ENCODE data around the gene DOK4. TPM values are rescaled to one million over a fixed set of nuclear protein-coding genes. Genes with fewer than 3 reads are reported as not detected.

The DOK4 gene
- total and polyA plus RNA-seq, 2 of the 8 experiments (the other 6 are each of a cell fraction or from before 2014, with no cell fraction given), result 24.0 to 28.9 TPM

GRCh38 chr16:57531253-57531575 lies 44.9 kb upstream of the DOK4 start (continued):
- TF ChIP-seq FOSL1 (IDR thresholded peaks at IDR 0.05; ENCODE audit: insufficient read depth, low read depth, low read length), result no peak
- no peak for TF ChIP-seq EZH2 (IDR thresholded peaks at IDR 0.05; ENCODE audit: low read depth, low read length, severe bottlenecking)
- TF ChIP-seq SP2 (IDR thresholded peaks at IDR 0.05; ENCODE audit: low read length), result no peak
- no peak for TF ChIP-seq TBP (IDR thresholded peaks at IDR 0.05; ENCODE audit: low read depth, low read length)
- no peak for TF ChIP-seq ATF3 (IDR thresholded peaks at IDR 0.05; ENCODE audit: insufficient read depth, low read depth, low read length)
- TF ChIP-seq YY1 (IDR thresholded peaks at IDR 0.05; ENCODE audit: low read depth, low read length), result no peak
- no peak for TF ChIP-seq KDM5A (IDR thresholded peaks at IDR 0.05; ENCODE audit: low read length)
- no peak for TF ChIP-seq SIX5 (IDR thresholded peaks at IDR 0.05; ENCODE audit: low read depth, low read length)

All from H1 (cell line).